HG03571 (cell line): ENCODE results near the gene BZW2.

Experiments
- ATAC-seq: cut with Tn5 transposase; IDR thresholded peaks from one replicate; pipeline ENCODE4 v1.9.1; 2021; ENCODE audit not compliant: unreplicated experiment

Gene BZW2

GRCh38 chr7:16712916-16713315 lies 66.9 kb downstream of the BZW2 start:
- no peak for ATAC-seq

DNA sequence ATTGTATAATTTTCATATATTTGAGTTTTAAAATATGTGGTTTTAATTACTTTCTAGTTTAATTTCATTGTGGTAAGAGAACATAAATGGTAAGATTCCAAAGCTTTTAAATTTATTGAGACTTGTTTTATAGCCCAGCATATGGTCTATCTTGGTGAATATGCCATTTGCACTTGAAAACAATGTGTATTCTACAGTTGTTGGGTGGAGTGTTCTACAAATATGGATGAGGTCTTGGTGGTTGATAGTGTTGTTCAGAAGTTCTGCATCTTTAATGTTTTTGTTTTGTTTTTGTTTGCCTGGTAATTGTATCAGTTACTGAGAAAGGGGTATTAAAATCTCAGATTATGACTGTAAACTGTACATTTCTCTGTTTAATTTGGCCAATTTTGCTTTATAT lies 69.9 kb downstream of the BZW2 start:
- ATAC-seq = no peak

- no peak for ATAC-seq
These were observed 72.2 kb downstream of the BZW2 start for GRCh38 chr7:16718111-16718656.

GRCh38 chr7:16719699-16720098 lies 73.7 kb downstream of the BZW2 start:
- no peak for ATAC-seq

DNA sequence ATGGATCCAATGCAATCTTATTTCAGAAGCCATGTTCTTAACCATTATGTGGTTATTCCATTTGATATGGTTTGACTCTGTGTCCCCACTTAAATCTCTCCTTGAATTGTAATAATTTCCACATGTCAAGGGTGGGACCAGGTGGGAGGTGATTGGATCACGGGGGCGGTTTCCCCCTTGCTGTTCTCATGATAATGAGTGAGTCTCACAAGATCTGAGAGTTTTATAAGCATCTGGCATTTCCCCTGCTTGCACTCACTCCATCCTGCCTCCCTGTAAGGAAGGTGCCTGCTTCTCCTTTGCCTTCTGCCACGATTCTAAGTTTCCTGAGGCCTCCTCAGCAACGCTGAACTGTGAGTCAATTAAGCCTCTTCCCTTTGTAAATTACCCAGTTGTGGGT lies 75.6 kb downstream of the BZW2 start:
- ATAC-seq = no peak

DNA sequence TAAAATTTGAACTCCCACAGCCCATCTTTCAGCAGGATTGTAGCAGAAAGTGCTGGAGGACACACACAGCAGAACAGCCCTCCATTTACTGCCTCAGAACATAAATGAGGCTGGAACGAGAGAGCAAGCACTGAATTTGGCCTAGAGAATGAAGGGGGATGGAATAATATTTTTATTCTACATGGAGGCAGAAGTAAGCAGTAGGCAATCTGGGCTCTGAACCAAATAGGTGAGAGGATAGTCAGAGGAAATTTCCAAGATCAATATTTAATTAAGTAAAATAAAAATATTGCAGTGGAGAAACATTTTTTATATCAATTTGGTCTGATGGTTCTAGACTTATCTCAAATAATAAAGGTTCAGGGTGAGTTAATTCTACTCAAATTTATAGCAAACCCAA lies 78.4 kb downstream of the BZW2 start:
- no peak for ATAC-seq

DNA sequence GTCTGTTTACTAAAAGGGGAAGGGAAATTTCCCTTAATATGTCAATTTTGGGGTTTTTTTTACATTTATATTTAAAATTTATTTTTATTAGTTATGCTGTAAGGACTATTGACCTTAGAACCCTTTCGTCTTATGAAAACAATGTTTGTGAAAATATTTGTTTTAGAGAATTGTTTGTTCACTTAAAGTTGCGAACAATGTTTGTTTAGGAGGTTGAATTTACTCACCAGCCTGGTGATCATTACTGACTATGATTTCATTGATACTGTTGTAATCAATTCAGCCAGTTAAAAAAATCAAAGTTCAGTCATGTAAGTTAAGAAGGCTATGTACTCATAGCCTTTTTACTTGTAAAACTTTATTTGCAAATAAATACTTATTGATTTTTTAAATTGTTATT lies 80.2 kb downstream of the BZW2 start:
- no peak for ATAC-seq

DNA sequence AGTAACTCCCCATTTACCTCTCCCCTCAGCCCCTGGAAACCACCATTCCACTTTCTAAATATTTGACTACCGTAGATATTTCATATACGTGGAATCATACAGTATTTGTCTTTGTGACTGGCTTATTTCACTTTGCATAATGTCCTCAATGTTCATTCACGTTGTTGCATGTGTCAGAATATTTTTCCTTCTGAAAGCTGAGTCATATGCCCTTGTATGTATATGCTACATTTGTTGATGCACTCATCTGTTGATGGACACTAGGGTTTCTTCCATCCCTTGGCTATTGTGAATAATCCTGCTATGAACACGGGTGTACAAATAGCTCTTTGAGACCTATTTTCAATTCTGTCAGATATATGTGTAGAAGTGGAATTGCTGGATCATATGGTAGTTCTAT lies 81.8 kb downstream of the BZW2 start:
- no peak for ATAC-seq

DNA sequence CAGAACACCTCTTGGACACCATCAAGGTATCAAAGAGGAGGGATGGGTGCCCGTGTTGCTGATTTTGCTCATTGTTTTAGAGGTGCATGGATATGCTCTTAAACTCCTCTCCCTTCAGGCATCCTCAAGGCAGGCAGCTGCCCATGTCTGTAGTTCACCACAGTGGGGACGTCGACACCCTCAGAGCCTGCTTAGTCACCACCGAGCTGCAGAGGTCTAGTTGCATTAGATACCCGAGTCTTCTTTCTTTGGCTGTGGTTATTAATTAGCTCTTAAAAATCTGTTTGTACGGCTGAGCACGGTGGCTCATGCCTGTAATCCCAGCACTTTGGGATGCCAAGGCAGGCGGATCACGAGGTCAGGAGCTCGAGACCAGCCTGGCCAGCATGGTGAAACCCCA lies 82.8 kb downstream of the BZW2 start:
- no peak for ATAC-seq

- no peak for ATAC-seq
These were observed 83.6 kb downstream of the BZW2 start for GRCh38 chr7:16729541-16729940.

DNA sequence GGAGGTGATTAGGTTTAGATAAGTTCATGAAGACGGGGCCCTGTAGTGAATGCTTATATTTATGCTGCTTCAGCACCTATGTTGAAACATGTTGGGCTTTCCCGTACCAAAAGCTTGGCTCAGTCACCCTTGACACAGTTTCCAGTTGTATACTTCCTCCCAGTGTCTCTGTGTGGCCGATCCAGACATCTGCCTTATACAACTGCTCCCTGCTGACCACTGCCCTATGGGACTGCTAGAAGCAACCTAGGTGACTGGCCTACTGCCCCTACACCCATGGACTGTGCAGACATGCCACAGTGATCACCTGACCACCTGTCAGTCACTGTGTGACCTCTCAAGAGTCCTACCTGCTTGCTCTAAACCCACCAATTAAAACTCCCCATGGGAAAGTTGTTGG lies 85.0 kb downstream of the BZW2 start:
- no peak for ATAC-seq

DNA sequence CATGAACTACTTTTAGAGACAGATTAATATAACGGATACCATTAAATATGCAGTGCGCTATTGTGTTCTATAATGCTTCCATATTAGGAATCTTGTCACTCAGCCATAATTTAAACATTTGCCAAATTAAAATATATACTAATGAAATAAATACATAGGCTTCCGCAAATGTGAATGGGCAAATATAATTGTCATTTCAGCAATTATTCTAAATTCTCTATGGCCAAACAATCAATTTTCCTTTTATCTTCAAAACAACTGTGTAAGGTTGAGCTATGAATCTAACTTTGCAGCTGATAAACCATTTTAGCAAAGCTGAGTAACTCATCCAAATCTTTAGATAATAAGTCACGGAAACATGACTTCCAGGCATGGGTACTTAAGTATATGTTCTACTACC lies 86.8 kb downstream of the BZW2 start:
- no peak for ATAC-seq

- ATAC-seq = no peak
These were observed 88.3 kb downstream of the BZW2 start for GRCh38 chr7:16734148-16734726.

DNA sequence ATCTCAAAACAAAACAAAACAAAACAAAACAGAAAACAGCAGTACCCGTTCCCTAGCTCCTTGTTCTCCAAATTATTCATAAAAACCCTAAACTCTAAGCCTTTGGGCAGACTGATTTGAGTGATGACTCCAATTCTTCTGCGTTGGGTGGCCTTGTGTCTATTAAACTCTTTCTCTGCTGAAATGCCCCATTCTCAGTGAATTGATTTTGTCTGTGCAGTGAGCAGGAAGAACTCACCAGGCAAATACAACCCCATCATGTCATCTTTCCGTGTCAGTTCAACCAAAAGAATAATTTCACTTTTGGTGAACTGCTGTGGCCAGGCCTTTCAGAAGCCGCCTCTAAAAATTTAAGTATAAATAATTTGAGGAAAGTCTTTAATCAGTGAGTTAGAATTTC lies 89.0 kb downstream of the BZW2 start:
- no peak for ATAC-seq

DNA sequence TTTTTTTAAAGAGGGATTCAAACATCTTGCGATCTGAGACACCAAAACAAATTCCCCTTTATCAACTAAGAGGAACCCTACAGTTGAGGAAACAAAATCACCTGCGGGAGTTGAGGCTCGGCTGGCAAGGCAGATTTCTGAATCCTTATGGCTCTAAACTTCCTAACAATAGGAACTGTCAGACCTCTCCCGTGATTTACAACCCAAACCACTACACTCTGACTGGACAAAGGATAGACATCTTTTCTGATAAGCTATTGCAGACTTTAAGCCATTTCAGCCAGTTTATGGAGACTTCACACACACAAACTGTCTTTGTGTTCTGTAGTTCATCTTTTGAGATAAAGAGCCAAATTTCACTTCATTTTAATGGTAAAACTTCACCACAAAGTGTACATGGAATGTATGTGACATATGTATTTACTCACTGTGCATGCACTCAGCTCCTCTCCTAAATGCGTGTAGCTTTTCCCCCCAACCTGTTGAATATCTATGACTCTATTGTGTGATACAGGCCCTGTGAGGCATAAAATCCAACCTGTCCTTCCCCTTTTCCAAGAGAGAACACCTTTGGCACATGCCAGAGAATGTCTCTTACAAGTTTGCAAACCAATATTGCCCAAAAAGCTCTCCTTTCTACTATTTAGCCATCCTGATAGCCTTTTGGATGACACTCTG lies 92.2 kb downstream of the BZW2 start:
- ATAC-seq = no peak

- ATAC-seq = no peak
These were observed 94.1 kb downstream of the BZW2 start for GRCh38 chr7:16739863-16740622.

DNA sequence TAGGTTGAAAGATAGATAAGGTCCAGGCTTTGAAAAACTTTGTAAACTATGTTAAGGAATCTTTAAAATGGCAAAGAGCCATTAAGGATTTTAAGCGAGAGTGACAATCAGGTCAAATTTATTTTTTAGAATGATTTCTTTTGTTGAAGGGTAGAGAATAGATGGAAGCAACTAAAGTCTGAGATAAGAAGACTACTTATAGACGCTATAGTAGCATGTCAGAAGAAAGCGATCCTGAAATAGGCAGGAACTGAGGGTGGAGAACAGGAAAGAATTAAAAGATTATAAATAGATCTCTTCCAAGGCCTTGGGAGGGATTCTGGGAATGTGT lies 94.6 kb downstream of the BZW2 start:
- ATAC-seq = no peak

GRCh38 chr7:16740996-16741395 lies 95.0 kb downstream of the BZW2 start:
- no peak for ATAC-seq

GRCh38 chr7:16741676-16742075 lies 95.7 kb downstream of the BZW2 start:
- ATAC-seq = no peak

GRCh38 chr7:16742547-16742946 lies 96.6 kb downstream of the BZW2 start:
- ATAC-seq = no peak

GRCh38 chr7:16743236-16743635 lies 97.3 kb downstream of the BZW2 start:
- ATAC-seq = no peak

DNA sequence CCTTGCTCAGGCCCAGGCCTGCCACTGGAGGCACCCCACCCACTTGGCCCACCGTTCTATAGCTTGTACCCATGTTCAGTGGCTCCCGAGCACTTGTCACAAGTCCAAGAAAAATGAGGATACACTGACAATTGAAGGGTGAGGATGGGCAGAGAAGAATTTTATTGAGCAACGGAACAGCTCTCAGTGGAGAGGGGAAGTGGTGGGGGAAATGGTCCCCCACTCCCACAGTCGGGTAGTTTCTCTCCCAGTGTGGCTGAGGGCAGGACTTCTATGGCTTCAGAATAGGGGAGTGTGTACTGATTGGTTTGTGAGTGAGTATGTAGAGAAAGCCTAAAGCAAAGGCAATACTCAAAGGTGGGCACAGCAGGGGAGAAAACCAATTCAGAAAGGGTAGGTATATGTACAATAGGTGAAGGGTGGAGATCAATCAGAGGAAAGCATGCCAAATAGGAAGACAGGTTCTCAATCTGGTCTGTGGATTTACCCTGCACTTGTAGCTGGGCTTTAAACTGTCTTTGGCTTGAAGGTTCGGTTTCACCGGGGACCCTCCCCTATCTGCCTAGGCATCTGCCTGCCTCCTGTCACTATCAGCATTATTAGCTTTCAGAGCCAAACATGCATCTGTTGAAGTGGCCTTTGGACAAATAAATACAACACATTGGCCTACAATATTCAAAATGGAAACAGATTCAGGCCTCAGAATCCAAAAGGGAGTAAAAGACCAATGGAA lies 98.7 kb downstream of the BZW2 start:
- no peak for ATAC-seq
